ENCODE results near the gene MICAL3. TPM values are rescaled to one million over a fixed set of nuclear protein-coding genes. Genes with fewer than 3 reads are reported as not detected.

MICAL3 gene
- polyA plus RNA-seq, 2 of the 4 experiments (the other 2 are of a cell fraction) = 20.5 to 30.1 TPM

DNA sequence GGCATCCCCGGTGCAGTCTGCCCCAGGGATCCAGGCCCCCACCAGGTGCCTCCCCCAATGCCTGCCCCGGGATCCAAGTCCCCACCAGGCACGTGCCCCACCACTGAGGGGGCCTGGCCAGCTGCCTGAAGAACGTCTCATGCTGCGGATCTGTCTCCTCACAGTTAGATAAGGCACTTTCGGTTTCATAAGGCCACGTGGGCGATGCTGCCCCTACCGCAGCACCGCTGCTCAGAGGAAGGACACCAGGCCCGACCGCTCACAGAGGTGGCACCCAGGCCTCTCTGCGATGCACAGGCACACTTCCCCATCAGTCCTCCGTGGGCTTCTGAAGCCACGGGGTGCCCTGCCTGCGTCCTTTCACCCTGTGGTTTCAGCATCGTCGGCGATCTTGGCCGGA lies 182.0 kb downstream of the MICAL3 start:
- ATAC-seq (no peak), DNase-seq (ENCODE audit: low read depth in 1 of 2, low spot score in 1 of 2) (no peak), FAIRE-seq (no peak)
- no peak overlapping the region for H3K27ac ChIP-seq
- H3K4me2 ChIP-seq = no peak overlapping the region
- WGBS (ENCODE audit: missing lambda C conversion rate) = 96% methylated on average over 14 of the region's 20 CpGs
- no peak for TF ChIP-seq SMC3 (IDR thresholded peaks at IDR 0.05)
- no peak for TF ChIP-seq RCOR1 (IDR thresholded peaks at IDR 0.05; ENCODE audit: low read depth, low read length)
- no peak for TF ChIP-seq ZC3H11A (IDR thresholded peaks at IDR 0.05)
- TF ChIP-seq NFE2L2 (conservative IDR thresholded peaks at IDR 0.05; ENCODE audit: low read length) = no peak
- TF ChIP-seq, protein P1, sequence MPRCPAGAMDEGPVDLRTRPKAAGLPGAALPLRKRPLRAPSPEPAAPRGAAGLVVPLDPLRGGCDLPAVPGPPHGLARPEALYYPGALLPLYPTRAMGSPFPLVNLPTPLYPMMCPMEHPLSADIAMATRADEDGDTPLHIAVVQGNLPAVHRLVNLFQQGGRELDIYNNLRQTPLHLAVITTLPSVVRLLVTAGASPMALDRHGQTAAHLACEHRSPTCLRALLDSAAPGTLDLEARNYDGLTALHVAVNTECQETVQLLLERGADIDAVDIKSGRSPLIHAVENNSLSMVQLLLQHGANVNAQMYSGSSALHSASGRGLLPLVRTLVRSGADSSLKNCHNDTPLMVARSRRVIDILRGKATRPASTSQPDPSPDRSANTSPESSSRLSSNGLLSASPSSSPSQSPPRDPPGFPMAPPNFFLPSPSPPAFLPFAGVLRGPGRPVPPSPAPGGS (IDR thresholded peaks at IDR 0.05) = no peak
- no peak for TF ChIP-seq ZSCAN20 (CRISPR knock-in tag; IDR thresholded peaks at IDR 0.05)
- TF ChIP-seq, protein P2, sequence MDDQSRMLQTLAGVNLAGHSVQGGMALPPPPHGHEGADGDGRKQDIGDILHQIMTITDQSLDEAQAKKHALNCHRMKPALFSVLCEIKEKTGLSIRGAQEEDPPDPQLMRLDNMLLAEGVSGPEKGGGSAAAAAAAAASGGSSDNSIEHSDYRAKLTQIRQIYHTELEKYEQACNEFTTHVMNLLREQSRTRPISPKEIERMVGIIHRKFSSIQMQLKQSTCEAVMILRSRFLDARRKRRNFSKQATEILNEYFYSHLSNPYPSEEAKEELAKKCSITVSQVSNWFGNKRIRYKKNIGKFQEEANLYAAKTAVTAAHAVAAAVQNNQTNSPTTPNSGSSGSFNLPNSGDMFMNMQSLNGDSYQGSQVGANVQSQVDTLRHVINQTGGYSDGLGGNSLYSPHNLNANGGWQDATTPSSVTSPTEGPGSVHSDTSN (IDR thresholded peaks at IDR 0.05) = no peak
- TF ChIP-seq, protein P3, sequence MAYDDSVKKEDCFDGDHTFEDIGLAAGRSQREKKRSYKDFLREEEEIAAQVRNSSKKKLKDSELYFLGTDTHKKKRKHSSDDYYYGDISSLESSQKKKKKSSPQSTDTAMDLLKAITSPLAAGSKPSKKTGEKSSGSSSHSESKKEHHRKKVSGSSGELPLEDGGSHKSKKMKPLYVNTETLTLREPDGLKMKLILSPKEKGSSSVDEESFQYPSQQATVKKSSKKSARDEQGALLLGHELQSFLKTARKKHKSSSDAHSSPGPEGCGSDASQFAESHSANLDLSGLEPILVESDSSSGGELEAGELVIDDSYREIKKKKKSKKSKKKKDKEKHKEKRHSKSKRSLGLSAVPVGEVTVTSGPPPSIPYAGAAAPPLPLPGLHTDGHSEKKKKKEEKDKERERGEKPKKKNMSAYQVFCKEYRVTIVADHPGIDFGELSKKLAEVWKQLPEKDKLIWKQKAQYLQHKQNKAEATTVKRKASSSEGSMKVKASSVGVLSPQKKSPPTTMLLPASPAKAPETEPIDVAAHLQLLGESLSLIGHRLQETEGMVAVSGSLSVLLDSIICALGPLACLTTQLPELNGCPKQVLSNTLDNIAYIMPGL (CRISPR knock-in tag; IDR thresholded peaks at IDR 0.05; ENCODE audit: borderline replicate concordance) = no peak
- TF ChIP-seq, protein P4, sequence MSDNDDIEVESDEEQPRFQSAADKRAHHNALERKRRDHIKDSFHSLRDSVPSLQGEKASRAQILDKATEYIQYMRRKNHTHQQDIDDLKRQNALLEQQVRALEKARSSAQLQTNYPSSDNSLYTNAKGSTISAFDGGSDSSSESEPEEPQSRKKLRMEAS (IDR thresholded peaks at IDR 0.05) = no peak
- TF ChIP-seq PHF8 (IDR thresholded peaks at IDR 0.05; ENCODE audit: borderline replicate concordance, low read depth) = no peak
- no peak for TF ChIP-seq FOSL2 (IDR thresholded peaks at IDR 0.05)
- TF ChIP-seq FOSL2 (CRISPR knock-in tag; IDR thresholded peaks at IDR 0.05) = no peak
- TF ChIP-seq, protein P5, sequence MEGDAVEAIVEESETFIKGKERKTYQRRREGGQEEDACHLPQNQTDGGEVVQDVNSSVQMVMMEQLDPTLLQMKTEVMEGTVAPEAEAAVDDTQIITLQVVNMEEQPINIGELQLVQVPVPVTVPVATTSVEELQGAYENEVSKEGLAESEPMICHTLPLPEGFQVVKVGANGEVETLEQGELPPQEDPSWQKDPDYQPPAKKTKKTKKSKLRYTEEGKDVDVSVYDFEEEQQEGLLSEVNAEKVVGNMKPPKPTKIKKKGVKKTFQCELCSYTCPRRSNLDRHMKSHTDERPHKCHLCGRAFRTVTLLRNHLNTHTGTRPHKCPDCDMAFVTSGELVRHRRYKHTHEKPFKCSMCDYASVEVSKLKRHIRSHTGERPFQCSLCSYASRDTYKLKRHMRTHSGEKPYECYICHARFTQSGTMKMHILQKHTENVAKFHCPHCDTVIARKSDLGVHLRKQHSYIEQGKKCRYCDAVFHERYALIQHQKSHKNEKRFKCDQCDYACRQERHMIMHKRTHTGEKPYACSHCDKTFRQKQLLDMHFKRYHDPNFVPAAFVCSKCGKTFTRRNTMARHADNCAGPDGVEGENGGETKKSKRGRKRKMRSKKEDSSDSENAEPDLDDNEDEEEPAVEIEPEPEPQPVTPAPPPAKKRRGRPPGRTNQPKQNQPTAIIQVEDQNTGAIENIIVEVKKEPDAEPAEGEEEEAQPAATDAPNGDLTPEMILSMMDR (IDR thresholded peaks at IDR 0.05) = no peak
- no peak overlapping the region for H3K4me3 ChIP-seq
- no peaks in the 10 kb centered on the region for H3K4me1 ChIP-seq
- H3K9me3 ChIP-seq = no peaks in the 10 kb centered on the region
- ChIA-PET POLR2A (no interaction called here), CTCF (no interaction called here)

DNA sequence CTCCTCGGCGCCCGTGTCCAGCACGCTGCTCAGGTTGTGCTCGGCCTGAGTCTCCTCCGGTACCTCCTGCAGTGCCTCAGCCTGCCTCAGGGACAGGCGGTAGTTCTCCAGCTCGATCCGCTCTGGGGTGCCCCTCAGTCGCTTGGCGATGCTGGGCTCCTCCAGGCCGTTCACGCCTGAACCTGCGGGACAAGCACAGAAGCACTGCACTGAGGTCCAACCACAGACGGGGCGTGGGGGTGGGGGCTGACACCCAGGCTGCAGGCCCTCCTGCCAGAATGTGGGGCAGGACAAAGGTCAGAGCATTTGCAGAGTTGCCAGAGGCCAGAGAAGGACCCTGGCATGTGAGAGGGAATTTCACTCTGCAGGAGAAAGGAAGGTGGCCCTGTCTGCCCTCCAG lies 182.5 kb downstream of the MICAL3 start:
- no peaks in the 10 kb centered on the region for H3K9me3 ChIP-seq
- ATAC-seq = no peak
- 98% methylated on average over 11 of the region's 16 CpGs for WGBS (ENCODE audit: missing lambda C conversion rate)
- CTCF ChIA-PET = interaction anchor here (1.9 kb wide), 1 partner anchor 12 kb away, joined by 9 read pairs; no protein-coding TSS in a partner anchor
- POLR2A ChIA-PET = no interaction called here
- H3K27ac ChIP-seq = no peak overlapping the region
- no peak for DNase-seq (ENCODE audit: low read depth in 1 of 2, low spot score in 1 of 2)
- no peak overlapping the region for H3K4me2 ChIP-seq
- no peak overlapping the region for H3K4me3 ChIP-seq
- no peaks in the 10 kb centered on the region for H3K4me1 ChIP-seq
- TF ChIP-seq, protein P6, sequence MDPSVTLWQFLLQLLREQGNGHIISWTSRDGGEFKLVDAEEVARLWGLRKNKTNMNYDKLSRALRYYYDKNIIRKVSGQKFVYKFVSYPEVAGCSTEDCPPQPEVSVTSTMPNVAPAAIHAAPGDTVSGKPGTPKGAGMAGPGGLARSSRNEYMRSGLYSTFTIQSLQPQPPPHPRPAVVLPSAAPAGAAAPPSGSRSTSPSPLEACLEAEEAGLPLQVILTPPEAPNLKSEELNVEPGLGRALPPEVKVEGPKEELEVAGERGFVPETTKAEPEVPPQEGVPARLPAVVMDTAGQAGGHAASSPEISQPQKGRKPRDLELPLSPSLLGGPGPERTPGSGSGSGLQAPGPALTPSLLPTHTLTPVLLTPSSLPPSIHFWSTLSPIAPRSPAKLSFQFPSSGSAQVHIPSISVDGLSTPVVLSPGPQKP (IDR thresholded peaks at IDR 0.05; ENCODE audit: low read depth, low read length) = no peak
- TF ChIP-seq CHD4 (IDR thresholded peaks at IDR 0.05; ENCODE audit: borderline replicate concordance) = no peak
- no peak for TF ChIP-seq KDM5A (IDR thresholded peaks at IDR 0.05)
- TF ChIP-seq, protein P7, sequence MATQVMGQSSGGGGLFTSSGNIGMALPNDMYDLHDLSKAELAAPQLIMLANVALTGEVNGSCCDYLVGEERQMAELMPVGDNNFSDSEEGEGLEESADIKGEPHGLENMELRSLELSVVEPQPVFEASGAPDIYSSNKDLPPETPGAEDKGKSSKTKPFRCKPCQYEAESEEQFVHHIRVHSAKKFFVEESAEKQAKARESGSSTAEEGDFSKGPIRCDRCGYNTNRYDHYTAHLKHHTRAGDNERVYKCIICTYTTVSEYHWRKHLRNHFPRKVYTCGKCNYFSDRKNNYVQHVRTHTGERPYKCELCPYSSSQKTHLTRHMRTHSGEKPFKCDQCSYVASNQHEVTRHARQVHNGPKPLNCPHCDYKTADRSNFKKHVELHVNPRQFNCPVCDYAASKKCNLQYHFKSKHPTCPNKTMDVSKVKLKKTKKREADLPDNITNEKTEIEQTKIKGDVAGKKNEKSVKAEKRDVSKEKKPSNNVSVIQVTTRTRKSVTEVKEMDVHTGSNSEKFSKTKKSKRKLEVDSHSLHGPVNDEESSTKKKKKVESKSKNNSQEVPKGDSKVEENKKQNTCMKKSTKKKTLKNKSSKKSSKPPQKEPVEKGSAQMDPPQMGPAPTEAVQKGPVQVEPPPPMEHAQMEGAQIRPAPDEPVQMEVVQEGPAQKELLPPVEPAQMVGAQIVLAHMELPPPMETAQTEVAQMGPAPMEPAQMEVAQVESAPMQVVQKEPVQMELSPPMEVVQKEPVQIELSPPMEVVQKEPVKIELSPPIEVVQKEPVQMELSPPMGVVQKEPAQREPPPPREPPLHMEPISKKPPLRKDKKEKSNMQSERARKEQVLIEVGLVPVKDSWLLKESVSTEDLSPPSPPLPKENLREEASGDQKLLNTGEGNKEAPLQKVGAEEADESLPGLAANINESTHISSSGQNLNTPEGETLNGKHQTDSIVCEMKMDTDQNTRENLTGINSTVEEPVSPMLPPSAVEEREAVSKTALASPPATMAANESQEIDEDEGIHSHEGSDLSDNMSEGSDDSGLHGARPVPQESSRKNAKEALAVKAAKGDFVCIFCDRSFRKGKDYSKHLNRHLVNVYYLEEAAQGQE (IDR thresholded peaks at IDR 0.05) = no peak
- TF ChIP-seq ZNF302 (CRISPR knock-in tag; IDR thresholded peaks at IDR 0.05) = no peak
- no peak for FAIRE-seq
